ENCODE results near the gene HYAL3.

HYAL3 gene

DNA sequence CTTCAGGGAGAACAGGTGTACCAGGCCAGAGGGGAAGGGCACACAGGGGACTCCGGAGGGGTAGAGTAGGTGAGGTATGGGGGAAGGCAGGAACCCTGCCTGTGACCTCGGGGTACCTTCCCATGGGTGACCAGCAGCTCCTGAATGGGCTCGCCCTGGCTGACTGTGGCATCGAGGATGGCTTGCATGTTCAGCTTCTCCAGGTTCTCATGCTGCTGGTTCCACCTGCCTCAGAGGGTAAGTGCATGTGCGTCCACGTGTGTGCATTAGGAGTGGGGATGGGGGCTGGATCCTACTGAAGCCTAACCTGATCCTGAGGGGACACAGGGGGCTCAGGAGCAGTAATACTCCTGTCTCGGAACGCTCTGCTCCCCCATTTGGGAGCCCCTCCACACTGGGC is 45.8 kb upstream of the HYAL3 start:
- Histone ChIP-seq H3F3A (ENCODE audit: control insufficient read depth, insufficient read depth) (peaks cover 7% of the 10 kb centered on the region; the same call in 1 of the 2 replicates), H3K79me2 (ENCODE audit: control insufficient read depth, low read length) (peaks cover 15% of the 10 kb centered on the region), H3K36me3 (ENCODE audit: control insufficient read depth, low read length) (peaks cover 20% of the 10 kb centered on the region), H3K9me3 (ENCODE audit: control insufficient read depth, insufficient read depth, low read length) (no peaks in the 10 kb centered on the region), H4K20me1 (ENCODE audit: control insufficient read depth, insufficient read depth, low read depth, low read length) (no peaks in the 10 kb centered on the region), H3K4me2 (ENCODE audit: low read length) (peak overlapping the region; percentile 61), H3K4me1 (ENCODE audit: control insufficient read depth, low read length) (peaks cover 43% of the 10 kb centered on the region), H3K27ac (ENCODE audit: low read depth, low read length) (no peak overlapping the region), H3K27me3 (ENCODE audit: control insufficient read depth, low read length) (no peaks in the 10 kb centered on the region), H3K9me2 (replicated peaks; ENCODE audit: control insufficient read depth, low read length) (no peaks in the 10 kb centered on the region), H3K4me3 (ENCODE audit: low read length) (peak overlapping the region; percentile 56; the same call in 1 of the 2 replicates)
- TF ChIP-seq EZH2phosphoT487 (IDR thresholded peaks at IDR 0.05; ENCODE audit: borderline replicate concordance, low read length) = no peak
- TF ChIP-seq, protein P1, sequence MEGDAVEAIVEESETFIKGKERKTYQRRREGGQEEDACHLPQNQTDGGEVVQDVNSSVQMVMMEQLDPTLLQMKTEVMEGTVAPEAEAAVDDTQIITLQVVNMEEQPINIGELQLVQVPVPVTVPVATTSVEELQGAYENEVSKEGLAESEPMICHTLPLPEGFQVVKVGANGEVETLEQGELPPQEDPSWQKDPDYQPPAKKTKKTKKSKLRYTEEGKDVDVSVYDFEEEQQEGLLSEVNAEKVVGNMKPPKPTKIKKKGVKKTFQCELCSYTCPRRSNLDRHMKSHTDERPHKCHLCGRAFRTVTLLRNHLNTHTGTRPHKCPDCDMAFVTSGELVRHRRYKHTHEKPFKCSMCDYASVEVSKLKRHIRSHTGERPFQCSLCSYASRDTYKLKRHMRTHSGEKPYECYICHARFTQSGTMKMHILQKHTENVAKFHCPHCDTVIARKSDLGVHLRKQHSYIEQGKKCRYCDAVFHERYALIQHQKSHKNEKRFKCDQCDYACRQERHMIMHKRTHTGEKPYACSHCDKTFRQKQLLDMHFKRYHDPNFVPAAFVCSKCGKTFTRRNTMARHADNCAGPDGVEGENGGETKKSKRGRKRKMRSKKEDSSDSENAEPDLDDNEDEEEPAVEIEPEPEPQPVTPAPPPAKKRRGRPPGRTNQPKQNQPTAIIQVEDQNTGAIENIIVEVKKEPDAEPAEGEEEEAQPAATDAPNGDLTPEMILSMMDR (IDR thresholded peaks at IDR 0.05; ENCODE audit: low read depth, low read length, poor library complexity, severe bottlenecking) = no peak

DNA sequence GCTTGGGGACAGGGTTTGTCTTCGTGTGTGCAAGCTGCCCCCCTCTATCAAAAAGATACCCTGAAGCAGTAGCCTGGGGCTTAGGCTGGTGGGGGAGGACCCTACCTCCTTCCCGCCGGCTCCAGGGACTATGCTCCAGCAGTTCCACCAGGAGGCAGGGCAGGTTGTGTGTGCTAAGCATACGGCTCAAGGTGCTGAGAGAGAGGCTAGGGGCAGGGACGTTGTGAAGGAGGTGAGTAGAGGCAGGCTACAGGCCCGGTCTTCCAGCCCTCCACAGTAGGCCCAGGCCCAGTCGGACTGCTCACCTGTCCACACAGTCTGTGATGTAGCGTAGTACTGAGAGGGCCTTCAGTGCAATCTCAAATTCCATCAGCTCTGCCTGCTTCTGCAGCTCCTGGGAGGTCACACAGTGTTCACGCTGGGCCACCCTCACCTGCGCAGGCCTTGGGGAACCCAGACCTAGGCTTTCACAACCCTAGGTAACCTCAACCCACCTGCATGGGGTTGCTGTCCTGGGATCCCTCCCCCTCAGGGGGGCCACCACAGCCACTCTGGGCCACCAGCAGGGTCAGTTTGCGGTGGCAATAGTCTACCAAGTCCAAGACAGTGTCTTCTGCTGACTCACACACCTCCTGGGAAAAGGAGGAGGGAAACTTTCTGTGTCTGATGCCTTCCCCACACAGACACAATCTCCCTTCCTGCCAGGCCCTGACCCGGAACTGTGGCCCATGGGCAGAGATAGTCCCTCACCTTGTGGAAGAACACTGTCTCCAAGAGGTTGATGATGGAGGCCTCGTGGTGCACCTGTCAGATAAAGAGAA is 43.8 kb upstream of the HYAL3 start:
- peaks cover 26% of the 10 kb centered on the region for H3K79me2 ChIP-seq (ENCODE audit: control insufficient read depth, low read length)
- TF ChIP-seq, protein P1 (IDR thresholded peaks at IDR 0.05; ENCODE audit: low read depth, low read length, poor library complexity, severe bottlenecking) = no peak
- TF ChIP-seq EZH2phosphoT487 (IDR thresholded peaks at IDR 0.05; ENCODE audit: borderline replicate concordance, low read length) = no peak
- no peaks in the 10 kb centered on the region for H3K9me3 ChIP-seq (ENCODE audit: control insufficient read depth, insufficient read depth, low read length)
- no peak overlapping the region for H3K4me3 ChIP-seq (ENCODE audit: low read length)
- H3K27ac ChIP-seq (ENCODE audit: low read depth, low read length) = no peak overlapping the region
- peaks cover 50% of the 10 kb centered on the region for H3K4me1 ChIP-seq (ENCODE audit: control insufficient read depth, low read length)
- H3K27me3 ChIP-seq (ENCODE audit: control insufficient read depth, low read length) = no peaks in the 10 kb centered on the region
- H3F3A ChIP-seq (ENCODE audit: control insufficient read depth, insufficient read depth) = peaks cover 14% of the 10 kb centered on the region
- H3K9me2 ChIP-seq (replicated peaks; ENCODE audit: control insufficient read depth, low read length) = no peaks in the 10 kb centered on the region
- H3K36me3 ChIP-seq (ENCODE audit: control insufficient read depth, low read length) = peaks cover 20% of the 10 kb centered on the region
- no peak overlapping the region for H3K4me2 ChIP-seq (ENCODE audit: low read length)
- H4K20me1 ChIP-seq (ENCODE audit: control insufficient read depth, insufficient read depth, low read depth, low read length) = no peaks in the 10 kb centered on the region

DNA sequence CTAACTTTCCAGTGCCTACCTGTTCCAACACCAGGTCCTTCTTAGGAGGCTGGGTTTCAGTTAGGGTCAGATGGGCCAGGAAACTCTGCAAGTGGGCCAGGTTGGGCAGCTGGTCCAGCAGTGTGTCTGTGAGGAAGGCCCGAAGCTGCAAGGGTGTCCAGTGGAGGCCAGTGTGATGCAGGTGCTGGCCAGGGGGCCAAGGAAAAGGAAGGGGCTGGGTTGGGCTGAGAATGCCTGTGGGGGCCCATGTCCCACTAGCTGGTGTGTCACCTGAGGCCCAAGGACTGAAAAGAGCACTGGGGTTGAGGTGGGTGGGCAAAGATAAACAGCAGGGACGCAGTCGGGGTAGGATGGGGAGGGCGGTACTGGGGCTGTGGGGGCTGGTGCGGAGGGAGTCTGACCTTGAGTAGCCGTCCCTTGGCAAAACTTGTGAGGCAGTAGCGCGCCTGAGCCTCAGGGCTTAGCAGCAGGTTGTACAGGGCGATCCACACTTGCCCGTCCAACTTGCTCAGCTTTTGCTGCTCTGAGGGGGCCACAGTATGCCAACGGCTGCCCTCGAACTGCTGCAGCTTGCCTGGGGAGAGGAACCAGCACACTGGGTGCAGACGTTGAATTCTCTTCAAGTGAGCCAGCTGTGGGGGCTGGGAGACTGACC is 42.9 kb upstream of the HYAL3 start:
- TF ChIP-seq EZH2phosphoT487 (IDR thresholded peaks at IDR 0.05; ENCODE audit: borderline replicate concordance, low read length) = no peak
- TF ChIP-seq, protein P1 (IDR thresholded peaks at IDR 0.05; ENCODE audit: low read depth, low read length, poor library complexity, severe bottlenecking) = no peak
- Histone ChIP-seq H3K36me3 (ENCODE audit: control insufficient read depth, low read length) (peaks cover 18% of the 10 kb centered on the region), H3K4me3 (ENCODE audit: low read length) (no peak overlapping the region; the same call in 1 of the 2 replicates), H3K4me1 (ENCODE audit: control insufficient read depth, low read length) (peaks cover 50% of the 10 kb centered on the region), H3F3A (ENCODE audit: control insufficient read depth, insufficient read depth) (peaks cover 14% of the 10 kb centered on the region), H3K27me3 (ENCODE audit: control insufficient read depth, low read length) (no peaks in the 10 kb centered on the region), H3K4me2 (ENCODE audit: low read length) (peak overlapping the region; percentile 98), H3K27ac (ENCODE audit: low read depth, low read length) (no peak overlapping the region), H3K9me2 (replicated peaks; ENCODE audit: control insufficient read depth, low read length) (no peaks in the 10 kb centered on the region), H4K20me1 (ENCODE audit: control insufficient read depth, insufficient read depth, low read depth, low read length) (no peaks in the 10 kb centered on the region), H3K9me3 (ENCODE audit: control insufficient read depth, insufficient read depth, low read length) (no peaks in the 10 kb centered on the region), H3K79me2 (ENCODE audit: control insufficient read depth, low read length) (peaks cover 33% of the 10 kb centered on the region)
